HG02938 (cell line): Measurements from ENCODE around the gene NLRP1.

Source experiments
- ATAC-seq: cut with Tn5 transposase; IDR thresholded peaks from one replicate; pipeline ENCODE4 v1.9.1; 2021; ENCODE audit warnings: mild to moderate bottlenecking, moderate library complexity; ENCODE audit not compliant: unreplicated experiment

Gene NLRP1

DNA sequence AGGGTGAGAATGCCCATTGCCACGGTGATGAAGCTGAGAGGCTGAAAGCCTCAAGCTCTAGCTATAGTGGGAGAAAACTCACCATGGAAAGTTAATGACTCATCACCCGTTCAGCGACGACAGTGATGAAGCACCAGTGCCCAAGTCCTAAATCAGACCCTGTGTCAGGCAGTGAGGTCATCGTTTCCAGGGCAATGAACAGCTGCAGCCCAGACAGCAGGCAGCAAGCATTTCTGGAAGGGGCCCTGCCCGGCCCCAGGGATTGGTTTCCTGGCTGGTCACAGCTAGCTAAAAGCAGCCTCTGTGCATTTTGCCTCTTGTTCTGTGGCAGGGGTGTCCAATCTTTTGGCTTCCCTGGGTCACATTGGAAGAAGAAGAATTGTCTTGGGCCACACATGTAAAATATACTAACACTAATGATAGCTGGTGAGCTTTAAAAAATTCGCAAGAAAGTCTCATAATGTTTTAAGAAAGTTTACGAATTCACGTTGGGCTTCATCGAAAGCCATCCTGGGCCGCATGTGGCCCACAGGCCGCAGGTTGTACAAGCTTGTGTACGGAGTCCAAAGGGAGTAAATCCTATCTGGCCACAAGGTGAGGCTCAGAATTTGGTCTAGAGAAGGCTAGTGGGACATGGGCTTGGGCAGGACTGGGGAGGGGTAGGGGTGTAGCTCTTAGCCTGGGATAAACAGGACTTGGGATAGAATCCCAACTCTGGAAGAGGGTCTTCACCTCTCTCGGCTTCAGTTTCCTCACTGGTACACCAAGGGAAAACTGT lies 57.3 kb downstream of the NLRP1 start:
- no peak for ATAC-seq

DNA sequence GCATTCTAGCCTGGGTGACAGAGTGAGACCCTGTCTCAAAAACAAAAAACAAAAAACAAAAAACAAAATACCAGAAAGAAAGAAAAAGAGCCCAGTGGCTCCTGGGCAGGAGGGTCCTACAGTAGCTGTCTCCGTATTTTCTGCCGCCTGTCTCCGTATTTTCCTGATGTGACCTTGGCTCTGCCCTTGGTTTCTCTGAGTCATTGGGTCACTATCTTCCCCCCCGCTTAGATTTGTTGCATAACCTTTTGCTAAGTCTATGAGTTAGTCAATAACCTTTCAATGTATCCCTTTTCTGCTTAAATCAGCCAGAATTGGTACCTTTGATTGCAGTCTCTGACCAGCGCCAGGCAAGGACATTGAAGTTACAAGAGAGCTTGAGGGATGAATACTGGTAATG lies 61.1 kb downstream of the NLRP1 start:
- no peak for ATAC-seq

DNA sequence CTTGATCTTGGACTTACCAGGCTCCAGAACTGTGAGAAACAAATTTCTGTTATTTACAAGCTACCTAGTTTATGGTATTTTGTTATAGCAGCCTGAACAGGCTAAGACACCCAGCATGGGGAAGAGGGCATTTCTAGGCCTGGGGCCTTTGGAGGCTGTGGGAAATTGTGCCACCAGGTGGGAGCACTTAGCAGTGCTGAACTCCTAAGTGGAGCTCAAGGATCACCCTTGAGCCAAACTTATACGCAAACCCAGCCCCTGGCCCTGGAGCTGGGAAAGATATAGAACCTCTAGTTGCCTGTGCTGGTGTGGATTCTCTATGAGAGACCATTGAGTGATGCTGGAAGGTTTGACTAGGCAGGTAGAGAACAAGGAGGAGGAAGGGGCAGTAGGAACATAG lies 61.8 kb downstream of the NLRP1 start:
- no peak for ATAC-seq

DNA sequence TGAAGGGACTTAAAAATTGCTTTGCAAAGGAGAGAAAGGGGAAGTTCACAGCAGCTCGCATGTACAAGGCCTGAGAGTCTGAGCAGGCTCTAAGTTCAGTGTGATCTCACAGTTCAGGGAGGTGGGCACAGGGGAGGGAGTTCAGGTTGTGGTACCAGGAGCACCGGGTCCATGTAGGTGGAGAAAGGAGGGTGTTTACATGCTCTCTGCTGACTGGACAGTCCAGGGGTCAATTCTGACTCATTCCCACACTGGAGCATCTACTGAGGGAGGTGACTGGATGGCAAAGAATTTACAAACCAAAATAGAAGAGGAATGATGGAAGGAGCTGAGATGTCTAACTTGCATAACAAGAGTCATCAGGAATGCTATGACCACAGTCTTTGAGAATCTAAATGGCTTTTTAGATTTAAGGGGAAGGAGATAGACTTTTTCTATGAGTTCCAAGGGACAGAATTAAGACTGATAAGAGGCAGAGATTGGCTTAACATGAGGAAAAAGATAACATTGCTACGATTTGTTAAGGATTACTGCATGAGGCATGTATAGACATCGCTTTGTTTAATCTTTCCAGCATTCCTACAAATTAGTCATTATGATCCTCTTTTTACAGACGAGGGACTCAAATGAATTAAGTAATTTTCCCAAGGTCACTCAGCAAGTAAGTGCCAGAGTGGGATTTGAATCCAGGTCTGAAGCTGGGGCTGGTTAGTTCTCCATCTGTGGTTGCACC lies 68.1 kb downstream of the NLRP1 start:
- ATAC-seq: no peak

DNA sequence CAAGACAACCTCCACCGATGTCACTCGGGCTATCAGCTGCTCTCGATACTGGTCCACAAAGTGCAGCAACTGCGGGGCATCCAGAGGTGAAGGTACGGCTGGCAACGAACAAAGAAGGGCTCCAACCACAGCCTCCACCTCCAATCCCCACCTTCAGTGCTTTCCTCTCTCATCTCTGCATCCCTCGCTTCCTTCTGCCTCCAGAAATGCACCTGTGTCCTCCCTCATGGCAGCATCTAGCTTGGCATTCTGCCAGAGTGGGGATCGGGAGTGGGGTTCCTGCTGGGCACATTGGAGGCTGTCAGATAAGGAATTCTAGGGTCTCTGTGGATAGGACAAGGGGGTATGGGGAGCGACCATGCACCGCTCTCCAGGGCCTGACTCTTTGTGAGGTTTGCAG lies 69.3 kb downstream of the NLRP1 start:
- no peak for ATAC-seq

DNA sequence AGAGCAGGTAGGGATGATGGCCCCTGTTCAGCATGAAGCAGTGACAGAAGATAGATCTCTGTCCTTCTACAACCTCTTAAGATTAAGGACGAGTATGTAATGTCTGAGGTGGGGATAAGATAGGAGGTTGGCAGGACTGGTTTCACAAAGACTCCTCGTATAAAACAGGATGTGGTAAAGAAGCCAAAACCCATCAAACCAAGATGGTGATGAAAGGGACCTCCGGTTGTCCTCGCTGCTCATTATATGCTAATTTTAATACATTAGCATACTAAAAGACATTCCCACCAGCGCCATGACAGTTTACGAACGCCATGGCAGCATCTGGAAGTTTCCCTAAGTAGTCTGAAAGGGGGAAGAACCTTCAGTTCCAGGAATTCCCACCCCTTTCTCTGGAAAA lies 70.7 kb downstream of the NLRP1 start:
- no peak for ATAC-seq

DNA sequence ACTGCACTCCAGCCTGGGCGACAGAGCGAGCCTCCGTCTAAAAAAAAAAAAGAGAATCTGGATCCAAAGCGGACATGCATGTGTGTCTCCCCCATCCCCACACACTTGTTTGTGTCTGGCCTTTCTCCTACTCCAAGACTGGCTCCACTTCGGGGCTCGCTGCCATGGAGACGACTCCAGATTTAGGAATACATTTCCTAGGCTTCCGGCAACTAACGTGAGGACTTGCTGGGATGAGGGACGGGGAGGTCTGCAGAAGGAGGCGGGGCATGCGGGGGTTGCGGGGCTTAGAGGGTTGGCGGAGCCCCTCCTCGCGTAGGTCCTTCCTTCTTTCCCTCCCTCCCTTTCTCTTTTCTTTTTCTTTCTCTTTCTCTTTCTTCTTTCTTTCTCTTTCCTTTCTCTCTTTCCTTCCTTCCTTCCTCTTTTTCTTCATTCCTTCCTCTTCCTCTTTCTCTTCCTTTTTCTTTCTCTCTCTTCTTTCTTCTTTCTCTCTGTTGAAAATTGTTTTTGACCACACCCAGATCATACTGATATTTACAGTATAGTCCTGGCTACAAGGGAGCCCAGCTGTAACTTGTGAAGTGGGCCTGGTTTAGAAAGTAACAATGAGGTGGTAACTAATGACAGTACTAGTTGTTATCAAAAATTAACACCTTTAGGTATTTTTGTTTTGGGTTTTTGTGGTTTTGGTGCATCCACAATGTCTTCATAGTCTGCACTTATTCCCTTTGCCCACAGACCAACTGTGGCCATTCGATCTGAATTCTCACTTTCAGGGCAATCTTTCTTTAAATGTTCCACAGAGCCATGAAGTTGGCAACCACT lies 72.7 kb downstream of the NLRP1 start:
- ATAC-seq: no peak

DNA sequence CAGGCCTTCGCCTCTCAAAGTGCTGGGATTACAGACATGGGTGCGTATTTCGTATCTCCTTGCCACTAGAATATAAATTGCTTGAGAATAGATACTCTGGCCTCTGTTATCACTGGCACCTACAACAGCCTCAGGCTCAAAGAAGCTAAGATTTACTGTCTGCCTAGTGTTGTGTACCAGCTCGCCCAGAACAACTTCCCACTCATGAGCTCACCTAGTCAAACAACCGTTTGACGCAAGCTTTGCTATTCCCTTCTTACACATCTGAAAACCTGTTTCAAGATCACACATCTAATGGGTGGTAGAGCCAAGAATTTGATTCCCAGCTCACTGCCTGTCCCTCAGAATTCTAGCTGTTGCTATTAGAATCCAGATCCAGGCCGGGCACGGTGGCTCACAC lies 73.5 kb downstream of the NLRP1 start:
- no peak for ATAC-seq

DNA sequence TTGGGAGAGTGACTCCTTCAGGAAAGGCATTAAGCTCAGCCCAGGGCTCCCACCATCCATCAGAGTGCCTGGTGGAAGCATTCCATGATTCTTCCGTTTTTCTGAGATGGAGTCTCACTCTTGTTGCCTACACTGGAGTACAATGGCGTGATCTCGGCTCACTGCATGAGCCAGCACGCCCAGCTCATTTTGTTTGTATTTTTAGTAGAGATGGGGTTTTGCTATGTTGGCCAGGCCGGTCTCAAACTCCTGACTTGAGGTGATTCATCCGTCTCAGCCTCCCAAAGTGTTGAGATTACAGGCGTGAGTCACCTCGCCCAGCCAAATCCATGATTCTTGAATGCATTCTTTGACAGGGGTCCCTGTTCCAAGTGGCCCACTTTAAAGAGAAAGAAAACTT lies 74.8 kb downstream of the NLRP1 start:
- ATAC-seq: no peak

DNA sequence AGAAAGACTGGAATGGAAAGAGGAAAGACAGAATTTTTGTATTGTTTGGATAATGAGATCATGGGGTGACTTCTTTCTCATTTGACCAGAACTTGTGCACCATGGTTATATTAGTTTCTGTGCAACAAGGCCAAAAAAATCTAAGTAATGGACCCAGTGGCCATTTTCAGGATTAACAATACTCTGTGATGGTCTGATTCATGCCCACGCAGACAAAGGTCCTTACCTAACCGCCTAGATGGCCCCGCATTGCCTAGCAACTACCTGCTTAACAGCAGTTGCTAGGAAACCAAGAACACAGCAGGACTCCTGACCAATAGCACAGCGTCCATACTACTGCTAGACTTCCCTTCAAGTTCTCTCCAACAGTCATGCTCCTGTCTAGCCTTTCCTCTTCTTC lies 75.5 kb downstream of the NLRP1 start:
- no peak for ATAC-seq

DNA sequence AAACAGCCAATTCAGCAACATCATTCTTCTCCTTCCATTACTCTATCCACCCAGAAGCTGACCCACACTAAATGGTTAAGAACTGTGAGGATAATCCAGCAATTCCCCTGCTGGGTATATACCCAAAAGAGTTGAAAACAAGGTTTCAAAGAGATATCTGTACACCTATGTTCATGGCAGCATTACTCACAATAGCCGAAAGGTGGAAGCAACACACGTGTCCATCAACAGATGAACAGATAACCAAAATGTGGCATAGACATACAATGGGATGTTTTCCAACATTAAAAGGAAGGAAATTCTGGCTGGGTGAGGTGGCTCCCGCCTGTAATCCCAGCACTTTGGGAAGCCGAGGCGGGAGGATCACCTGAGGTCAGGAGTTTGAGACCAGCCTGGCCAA lies 78.0 kb downstream of the NLRP1 start:
- no peak for ATAC-seq

DNA sequence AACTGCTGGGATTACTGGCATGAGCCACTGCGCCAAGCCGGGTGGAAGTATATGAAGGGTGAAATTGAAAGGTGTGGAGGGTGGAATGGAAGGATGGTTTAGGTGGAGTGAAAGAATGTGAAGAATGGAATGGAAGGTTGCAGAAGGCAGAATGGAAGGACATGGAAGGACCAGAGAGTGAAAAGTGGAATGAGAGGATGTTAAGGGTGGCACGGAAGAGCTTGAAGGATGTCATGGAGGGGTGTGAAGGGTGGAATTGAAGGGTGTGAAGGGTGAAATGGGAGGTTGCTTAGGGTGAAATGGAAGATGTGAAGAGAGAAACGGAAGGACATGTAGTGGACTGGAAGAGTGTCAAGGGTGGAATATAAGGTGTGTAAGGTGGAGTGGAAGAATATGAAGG lies 81.8 kb downstream of the NLRP1 start:
- ATAC-seq: no peak

DNA sequence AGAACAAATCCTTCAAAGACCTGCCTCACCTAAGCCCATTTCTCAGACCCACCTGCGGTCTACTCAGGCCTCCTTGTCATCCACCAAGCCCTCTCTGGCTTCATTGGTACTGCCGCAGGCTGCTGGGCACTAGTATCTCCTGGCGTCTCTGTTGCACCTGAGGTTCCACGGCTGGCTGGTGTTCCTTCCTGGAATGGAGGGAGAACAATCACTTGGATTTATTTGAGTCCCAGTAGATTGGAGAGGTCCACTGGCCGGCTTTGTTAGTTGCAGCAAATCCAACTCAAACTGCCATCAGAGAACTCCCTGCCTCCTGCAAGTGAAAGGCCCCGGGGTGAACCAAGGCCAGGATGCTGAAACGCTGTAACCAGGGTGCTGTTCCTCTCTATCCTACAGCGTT lies 82.6 kb downstream of the NLRP1 start:
- ATAC-seq: no peak

DNA sequence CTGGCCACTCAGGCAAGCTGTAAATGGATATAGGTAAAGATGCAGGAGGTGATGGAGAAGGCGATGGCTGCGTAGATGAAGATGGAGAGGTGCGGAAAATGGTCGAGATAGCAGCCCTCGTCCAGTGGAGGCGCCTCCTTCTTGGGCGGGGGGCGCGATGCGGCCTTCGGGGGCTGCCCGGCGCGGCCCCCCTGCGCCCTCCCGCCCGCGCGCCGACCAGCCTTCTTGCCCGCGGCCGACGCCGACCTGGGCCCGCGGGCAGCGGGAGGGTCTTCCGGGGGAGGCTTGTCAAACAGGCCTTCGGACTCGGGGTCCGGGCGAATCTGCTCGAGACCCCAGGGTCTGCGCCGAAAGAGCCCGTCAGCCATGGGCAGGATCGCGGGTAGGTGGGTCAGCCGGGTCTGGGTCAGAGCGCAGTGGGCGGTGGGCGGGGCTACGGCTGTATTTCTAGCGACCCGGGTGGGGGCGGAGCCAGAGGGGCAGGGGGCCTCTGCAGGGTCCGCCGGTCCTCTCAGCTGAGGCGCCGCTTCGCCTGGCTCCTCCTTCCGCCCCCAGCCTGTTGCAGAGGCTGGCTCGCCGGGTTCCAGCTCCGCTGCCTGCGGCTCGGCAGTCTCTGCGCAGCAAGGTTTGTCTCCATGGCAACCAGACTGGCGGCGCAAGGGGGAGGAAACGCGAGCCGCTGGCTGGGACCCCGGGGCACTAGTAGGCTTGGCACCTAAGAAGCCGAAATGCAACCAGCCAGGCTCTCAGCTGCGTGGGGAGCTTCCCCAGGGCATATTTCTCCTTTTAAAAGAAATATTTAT lies 83.5 kb downstream of the NLRP1 start:
- ATAC-seq: peak; percentile 58

DNA sequence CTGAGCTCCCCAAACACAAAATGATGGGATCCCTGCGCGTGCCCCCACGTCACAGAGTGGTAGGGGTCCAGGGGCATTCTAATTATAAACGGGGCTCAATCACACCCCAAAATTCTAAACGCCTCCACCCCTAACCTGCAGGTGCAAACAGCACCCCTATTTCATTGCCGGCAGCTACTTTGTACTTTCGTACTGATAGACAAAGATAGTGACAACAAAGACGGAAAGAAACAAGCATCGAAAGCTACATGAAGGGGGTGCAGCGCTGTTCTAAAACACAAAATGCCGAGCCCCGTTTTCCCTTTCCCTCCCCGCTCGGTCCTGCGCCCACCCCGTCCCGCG lies 84.1 kb downstream of the NLRP1 start:
- no peak for ATAC-seq

DNA sequence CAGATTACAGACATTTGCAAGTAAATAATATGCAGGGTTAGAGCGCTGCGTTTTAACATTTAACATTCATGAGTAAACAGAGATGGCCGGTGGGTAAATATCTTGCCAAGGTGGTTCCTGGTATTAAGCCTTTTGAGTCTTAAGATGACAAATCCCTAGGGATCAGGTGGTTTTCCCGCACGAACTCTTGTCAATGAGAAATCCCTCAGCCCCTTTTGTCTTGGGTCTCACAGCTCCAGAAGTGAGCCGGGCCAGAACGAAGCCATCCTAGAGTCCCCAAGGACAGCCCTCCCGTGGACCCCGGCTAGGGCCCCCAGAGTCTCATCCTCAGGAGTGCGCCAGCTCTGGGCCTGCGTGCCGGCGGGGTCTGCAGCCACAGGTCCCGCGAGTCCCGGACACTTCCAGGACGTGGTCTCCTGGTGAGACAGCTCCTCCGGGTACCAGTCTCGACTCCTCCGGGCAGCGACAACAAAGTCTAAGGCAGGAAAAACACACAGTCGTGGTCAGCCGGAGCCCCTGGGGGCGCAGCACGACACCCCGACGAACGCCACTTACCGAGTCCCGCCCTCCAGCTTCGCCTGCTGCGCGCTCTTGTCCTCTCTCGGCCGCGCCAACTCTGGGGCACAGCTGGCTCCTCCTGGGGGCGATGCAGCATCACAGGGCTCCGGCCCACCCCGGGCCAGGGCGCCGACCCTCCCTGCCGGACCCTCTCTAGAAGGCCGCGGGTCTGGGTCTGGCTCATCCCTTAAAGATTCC lies 84.7 kb downstream of the NLRP1 start:
- ATAC-seq: no peak

DNA sequence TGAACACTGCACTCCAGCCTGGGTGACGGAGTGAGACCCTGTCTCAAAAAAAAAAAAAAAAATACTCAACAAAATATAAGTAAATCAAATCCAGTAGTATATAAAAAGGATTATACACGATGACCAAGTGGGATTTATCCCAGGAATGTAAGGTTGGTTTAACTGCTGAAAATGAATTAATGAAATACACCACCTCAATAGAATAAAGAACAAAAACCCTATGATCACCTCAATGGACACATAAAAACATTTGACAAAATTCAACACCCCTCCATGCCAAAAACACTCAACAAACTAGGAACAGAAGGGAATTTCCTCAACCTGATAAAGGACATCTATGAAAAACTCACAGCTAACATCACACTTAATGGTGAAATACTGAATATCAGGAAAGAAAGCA lies 91.3 kb downstream of the NLRP1 start:
- ATAC-seq: no peak

DNA sequence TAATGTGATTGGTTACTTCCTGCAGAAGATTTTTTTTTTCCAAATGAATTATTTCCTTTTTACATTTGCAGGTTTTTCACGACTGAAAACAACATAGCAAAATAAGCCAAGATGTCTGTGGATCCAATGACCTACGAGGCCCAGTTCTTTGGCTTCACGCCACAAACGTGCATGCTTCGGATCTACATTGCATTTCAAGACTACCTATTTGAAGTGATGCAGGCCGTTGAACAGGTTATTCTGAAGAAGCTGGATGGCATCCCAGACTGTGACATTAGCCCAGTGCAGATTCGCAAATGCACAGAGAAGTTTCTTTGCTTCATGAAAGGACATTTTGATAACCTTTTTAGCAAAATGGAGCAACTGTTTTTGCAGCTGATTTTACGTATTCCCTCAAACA lies 95.6 kb downstream of the NLRP1 start:
- no peak for ATAC-seq

DNA sequence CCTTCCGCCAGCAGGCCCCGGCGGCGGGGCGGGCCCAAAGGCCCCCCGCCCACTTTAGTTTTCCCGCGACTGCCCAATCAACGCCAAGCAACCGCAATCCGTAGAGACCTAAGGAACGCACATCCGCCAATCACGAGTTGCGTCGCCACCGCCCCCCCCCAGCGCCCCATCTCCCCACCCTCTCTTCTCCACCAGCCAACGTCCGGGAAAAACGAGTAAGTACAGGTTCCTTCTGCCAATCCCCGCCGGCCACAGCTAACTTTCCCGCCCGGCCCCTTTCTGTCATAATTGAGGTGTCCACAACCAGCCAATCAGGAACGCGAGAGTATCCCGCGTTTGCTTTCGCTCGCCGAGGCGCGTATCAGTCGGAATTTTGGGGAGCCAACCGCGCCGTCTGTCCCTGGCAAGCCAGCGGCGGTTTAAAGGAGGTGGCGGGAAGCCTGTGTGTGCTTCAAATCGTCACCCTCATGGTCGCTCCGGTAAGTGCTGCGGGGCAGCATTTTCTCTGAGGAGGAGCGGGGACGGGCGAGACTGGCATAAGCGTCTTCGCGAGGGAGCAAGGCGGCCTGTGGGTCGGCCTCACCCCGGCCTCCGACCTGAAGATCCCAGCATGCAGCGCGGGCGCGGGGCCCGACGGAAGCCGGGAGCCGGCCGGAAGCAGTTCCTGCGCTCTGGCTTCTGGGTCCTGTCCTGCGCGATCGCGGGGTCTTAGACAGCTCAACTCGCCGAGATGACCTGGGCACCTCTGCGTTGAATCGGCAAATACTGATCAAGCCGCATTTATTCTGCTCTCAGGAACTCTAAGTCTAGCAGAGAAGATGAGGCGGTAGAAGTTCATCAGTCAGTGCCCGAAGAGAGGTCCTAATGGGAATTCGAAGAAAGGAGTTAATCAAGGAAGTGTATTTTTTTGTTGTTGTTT lies 97.8 kb downstream of the NLRP1 start, which contains the start of gene MIS12:
MIS12 (plus strand) TSS at position 361 of the 919 bp plus-strand sequence. CDS start 2,297 bp downstream, outside the sequence.
- ATAC-seq: peak; percentile 86
